Smooth muscle cell (in vitro differentiated cells): Measurements from ENCODE around the gene ANKAR. TPM values are rescaled to one million over a fixed set of nuclear protein-coding genes. Genes with fewer than 3 reads are reported as not detected.
A peak's percentile ranks its signal among the peaks of the same experiment; 100 is the strongest.
"Not testable (repeated sequence)": the region's sequence is repeated elsewhere in the genome, so short reads cannot be mapped to it uniquely, and the experiment has no call there.

Experiments
- DNase-seq: peaks from one replicate; lab custom pipeline; 2025; ENCODE audit not compliant: unreplicated experiment; lab: John Stamatoyannopoulos, UW
- H2AFZ ChIP-seq: fragments of 200-600 bp; sonication (generic); 2 replicates; pipeline ENCODE4 v1.6.0; 2016; ENCODE audit warnings: antibody characterized with exemption, low read depth, mild to moderate bottlenecking
- H3F3A ChIP-seq: fragments of 200-600 bp; sonication (generic); 2 replicates; pipeline ENCODE4 v1.6.0; 2017; ENCODE audit warnings: antibody characterized with exemption, low read depth
- H3K27ac ChIP-seq: fragments of 200-600 bp; sonication (generic); 2 replicates; pipeline ENCODE4 v1.5.1; 2016; ENCODE audit warnings: low read depth, mild to moderate bottlenecking
- H3K27me3 ChIP-seq: fragments of 200-600 bp; sonication (generic); 2 replicates; pipeline ENCODE4 v1.6.1; 2016; ENCODE audit warnings: low read depth, mild to moderate bottlenecking
- H3K36me3 ChIP-seq: fragments of 200-600 bp; sonication (generic); 2 replicates; pipeline ENCODE4 v1.5.1; 2016; ENCODE audit warnings: low read depth
- H3K4me1 ChIP-seq: fragments of 200-600 bp; sonication (generic); 2 replicates; pipeline ENCODE4 v1.5.1; 2016; ENCODE audit warnings: low read depth
- H3K4me2 ChIP-seq: fragments of 200-600 bp; sonication (generic); 2 replicates; pipeline ENCODE4 v1.6.0; 2016; ENCODE audit warnings: mild to moderate bottlenecking
- H3K4me3 ChIP-seq: fragments of 200-600 bp; sonication (generic); 2 replicates; pipeline ENCODE4 v1.5.1; 2016; ENCODE audit warnings: mild to moderate bottlenecking
- H3K79me2 ChIP-seq: fragments of 200-600 bp; sonication (generic); 2 replicates; pipeline ENCODE4 v1.6.0; 2016; ENCODE audit warnings: low read depth, mild to moderate bottlenecking
- H3K9ac ChIP-seq: fragments of 200-600 bp; sonication (generic); 2 replicates; pipeline ENCODE4 v1.6.0; 2016; ENCODE audit warnings: low read depth
- H3K9me3 ChIP-seq: fragments of 200-600 bp; sonication (generic); replicated peaks from 2 replicates; pipeline ENCODE4 v1.5.1; 2016; ENCODE audit warnings: low read depth
- H4K20me1 ChIP-seq: fragments of 200-600 bp; sonication (generic); 2 replicates; pipeline ENCODE4 v1.6.0; 2016; ENCODE audit warnings: low read depth
- WGBS: methylation state at CpG from one replicate; pipeline ENCODE4 v1.1.7; 2016; ENCODE audit warnings: low lambda C conversion rate; 5-methylcytosine and 5-hydroxymethylcytosine counted together
- polyA plus RNA-seq: library from polyadenylated mRNA; unstranded; fragments of >200 nt; fragmentation: Nextera tagmentation; extraction: Ambion mirVana; gene quantifications from 2 replicates; pipeline ENCODE4 v1.2.1, GENCODE V29; 2016
- total RNA-seq: library from RNA; depleted of rRNA; stranded (reverse); fragments of >200 nt; gene quantifications from 2 replicates; pipeline ENCODE4 v1.2.3, GENCODE V29; 2014
- TF ChIP-seq, protein P1 (sequence below): fragments of 200-600 bp; sonication (generic); IDR thresholded peaks from 2 replicates; pipeline ENCODE4 v1.5.1; 2017; ENCODE audit warnings: borderline replicate concordance, mild to moderate bottlenecking, antibody characterized with exemption; ENCODE audit not compliant: insufficient read depth, poor library complexity, severe bottlenecking

ANKAR gene
- total and polyA plus RNA-seq, 2 experiments from 2014 or later = 0.89 to 17.1 TPM

DNA sequence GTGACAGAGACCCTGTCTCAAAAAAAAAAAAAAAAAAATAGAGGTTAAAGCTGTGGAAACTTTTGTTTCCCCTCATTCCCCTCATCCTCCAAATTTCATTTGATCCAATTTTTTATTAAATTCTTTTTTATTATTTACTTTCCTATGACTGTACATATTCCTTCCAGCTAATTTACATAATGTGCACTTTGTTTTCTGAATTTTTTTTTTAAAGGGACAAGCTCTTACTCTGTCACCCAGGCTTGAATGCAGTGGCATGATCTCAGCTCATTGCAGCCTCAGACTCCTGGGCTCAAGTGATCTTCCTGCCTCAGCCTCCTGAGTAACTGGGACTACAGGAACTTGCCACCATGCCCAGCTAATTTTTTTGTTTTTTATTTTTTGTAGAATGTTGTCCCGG is 10.3 kb downstream of the ANKAR start:
- Histone ChIP-seq H4K20me1 (peaks cover 7% of the 10 kb centered on the region), H3K9me3 (no peaks in the 10 kb centered on the region), H3K27ac (no peak overlapping the region), H2AFZ (no peak overlapping the region), H3F3A (no peaks in the 10 kb centered on the region), H3K36me3 (no peaks in the 10 kb centered on the region), H3K9ac (no peak overlapping the region), H3K4me3 (no peak overlapping the region), H3K4me2 (no peak overlapping the region), H3K27me3 (no peaks in the 10 kb centered on the region), H3K4me1 (no peaks in the 10 kb centered on the region), H3K79me2 (no peaks in the 10 kb centered on the region)
- TF ChIP-seq, protein P1, sequence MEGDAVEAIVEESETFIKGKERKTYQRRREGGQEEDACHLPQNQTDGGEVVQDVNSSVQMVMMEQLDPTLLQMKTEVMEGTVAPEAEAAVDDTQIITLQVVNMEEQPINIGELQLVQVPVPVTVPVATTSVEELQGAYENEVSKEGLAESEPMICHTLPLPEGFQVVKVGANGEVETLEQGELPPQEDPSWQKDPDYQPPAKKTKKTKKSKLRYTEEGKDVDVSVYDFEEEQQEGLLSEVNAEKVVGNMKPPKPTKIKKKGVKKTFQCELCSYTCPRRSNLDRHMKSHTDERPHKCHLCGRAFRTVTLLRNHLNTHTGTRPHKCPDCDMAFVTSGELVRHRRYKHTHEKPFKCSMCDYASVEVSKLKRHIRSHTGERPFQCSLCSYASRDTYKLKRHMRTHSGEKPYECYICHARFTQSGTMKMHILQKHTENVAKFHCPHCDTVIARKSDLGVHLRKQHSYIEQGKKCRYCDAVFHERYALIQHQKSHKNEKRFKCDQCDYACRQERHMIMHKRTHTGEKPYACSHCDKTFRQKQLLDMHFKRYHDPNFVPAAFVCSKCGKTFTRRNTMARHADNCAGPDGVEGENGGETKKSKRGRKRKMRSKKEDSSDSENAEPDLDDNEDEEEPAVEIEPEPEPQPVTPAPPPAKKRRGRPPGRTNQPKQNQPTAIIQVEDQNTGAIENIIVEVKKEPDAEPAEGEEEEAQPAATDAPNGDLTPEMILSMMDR = no peak
- 96% methylated on average over 1 of the region's 1 CpG for WGBS
- no peak for DNase-seq

- Histone ChIP-seq H3K79me2 (no peaks in the 10 kb centered on the region), H3K27me3 (no peaks in the 10 kb centered on the region), H3F3A (no peaks in the 10 kb centered on the region), H3K4me2 (peak overlapping the region; percentile 25), H3K36me3 (no peaks in the 10 kb centered on the region), H3K9me3 (no peaks in the 10 kb centered on the region), H3K9ac (no peak overlapping the region), H3K27ac (no peak overlapping the region), H3K4me1 (no peaks in the 10 kb centered on the region), H4K20me1 (peaks cover 7% of the 10 kb centered on the region), H3K4me3 (no peak overlapping the region), H2AFZ (no peak overlapping the region)
- no peak for DNase-seq
- TF ChIP-seq, protein P1 = no peak
- WGBS = 69% methylated on average over 2 of the region's 2 CpGs
Measured at GRCh38 chr2:189685540-189686229, 11.2 kb downstream of the ANKAR start.

- 77% methylated on average over 1 of the region's 1 CpG for WGBS
- H3K4me3 ChIP-seq = not testable (repeated sequence)
Measured at GRCh38 chr2:189687796-189688195, 13.3 kb downstream of the ANKAR start.

GRCh38 chr2:189696223-189696622 is 21.8 kb downstream of the ANKAR start:
- H3K4me1 ChIP-seq = no peaks in the 10 kb centered on the region
- H3K36me3 ChIP-seq = no peaks in the 10 kb centered on the region
- no peaks in the 10 kb centered on the region for H3K79me2 ChIP-seq
- no peak overlapping the region for H2AFZ ChIP-seq
- DNase-seq = no peak
- H3K27ac ChIP-seq = no peak overlapping the region
- no peaks in the 10 kb centered on the region for H3K27me3 ChIP-seq
- H3K4me2 ChIP-seq = no peak overlapping the region
- no peak overlapping the region for H3K9ac ChIP-seq
- H3K4me3 ChIP-seq = no peak overlapping the region
- H3F3A ChIP-seq = no peaks in the 10 kb centered on the region
- TF ChIP-seq, protein P1 = no peak
- WGBS = 93% methylated on average over 3 of the region's 3 CpGs
- H4K20me1 ChIP-seq = no peaks in the 10 kb centered on the region
- no peaks in the 10 kb centered on the region for H3K9me3 ChIP-seq

More at GRCh38 chr2:189687796-189688195, 13.3 kb downstream of the ANKAR start:
- H3K9me3 ChIP-seq, H3K27me3 ChIP-seq, H3K9ac ChIP-seq, H2AFZ ChIP-seq, H3F3A ChIP-seq, H3K27ac ChIP-seq, H4K20me1 ChIP-seq, DNase-seq, H3K4me1 ChIP-seq, H3K36me3 ChIP-seq, H3K79me2 ChIP-seq, H3K4me2 ChIP-seq: not testable (repeated sequence)
